Measurements from ENCODE around the gene B3GNT5.

DNA sequence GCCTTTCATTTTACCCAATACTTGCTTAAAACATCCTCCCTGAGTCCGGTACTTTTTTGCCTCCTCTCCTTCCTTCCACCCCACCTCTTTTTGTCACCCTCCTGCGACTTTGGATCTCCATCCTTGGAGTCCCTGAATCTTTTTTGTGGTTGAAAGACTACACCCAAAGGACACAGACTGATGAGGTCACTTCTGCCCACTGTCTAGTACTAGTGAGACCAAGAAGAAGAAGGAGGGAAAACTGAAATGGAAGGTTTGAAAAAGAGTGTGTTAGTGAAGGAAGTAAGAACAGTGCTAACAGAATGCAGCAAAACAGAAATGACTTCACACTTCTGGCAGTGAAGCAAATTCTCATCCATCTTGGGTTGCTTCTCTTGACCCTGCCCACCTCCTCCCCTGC is 6.6 kb downstream of the B3GNT5 start:
- TF ChIP-seq, protein P1, sequence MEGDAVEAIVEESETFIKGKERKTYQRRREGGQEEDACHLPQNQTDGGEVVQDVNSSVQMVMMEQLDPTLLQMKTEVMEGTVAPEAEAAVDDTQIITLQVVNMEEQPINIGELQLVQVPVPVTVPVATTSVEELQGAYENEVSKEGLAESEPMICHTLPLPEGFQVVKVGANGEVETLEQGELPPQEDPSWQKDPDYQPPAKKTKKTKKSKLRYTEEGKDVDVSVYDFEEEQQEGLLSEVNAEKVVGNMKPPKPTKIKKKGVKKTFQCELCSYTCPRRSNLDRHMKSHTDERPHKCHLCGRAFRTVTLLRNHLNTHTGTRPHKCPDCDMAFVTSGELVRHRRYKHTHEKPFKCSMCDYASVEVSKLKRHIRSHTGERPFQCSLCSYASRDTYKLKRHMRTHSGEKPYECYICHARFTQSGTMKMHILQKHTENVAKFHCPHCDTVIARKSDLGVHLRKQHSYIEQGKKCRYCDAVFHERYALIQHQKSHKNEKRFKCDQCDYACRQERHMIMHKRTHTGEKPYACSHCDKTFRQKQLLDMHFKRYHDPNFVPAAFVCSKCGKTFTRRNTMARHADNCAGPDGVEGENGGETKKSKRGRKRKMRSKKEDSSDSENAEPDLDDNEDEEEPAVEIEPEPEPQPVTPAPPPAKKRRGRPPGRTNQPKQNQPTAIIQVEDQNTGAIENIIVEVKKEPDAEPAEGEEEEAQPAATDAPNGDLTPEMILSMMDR (IDR thresholded peaks at IDR 0.05 in 2 of 3, conservative IDR thresholded peaks at IDR 0.05 in 1 of 3; ENCODE audit: control insufficient read depth in 2 of 3, extremely low read depth in 1 of 3, insufficient read depth in 1 of 3, low read depth in 3 of 3, low read length in 3 of 3) = no peak
- no peak for TF ChIP-seq POLR2A (IDR thresholded peaks at IDR 0.05; ENCODE audit: low read depth, low read length)
- TF ChIP-seq ZNF24 (IDR thresholded peaks at IDR 0.05) = no peak
- no peak for TF ChIP-seq BRCA1 (IDR thresholded peaks at IDR 0.05; ENCODE audit: low read depth, low read length)
- no peak for TF ChIP-seq NFIC (IDR thresholded peaks at IDR 0.05; ENCODE audit: low read depth, low read length)
- TF ChIP-seq CHD2 (IDR thresholded peaks at IDR 0.05; ENCODE audit: borderline replicate concordance, low read depth, low read length) = no peak
- TF ChIP-seq ATF7 (IDR thresholded peaks at IDR 0.05; ENCODE audit: low read depth) = no peak
